ENCODE results near the gene SCN1A. TPM values are rescaled to one million over a fixed set of nuclear protein-coding genes. Genes with fewer than 3 reads are reported as not detected.

The SCN1A gene
- total and polyA plus RNA-seq, 4 donors: 2.1 to 32.6 (median 14.5) TPM

DNA sequence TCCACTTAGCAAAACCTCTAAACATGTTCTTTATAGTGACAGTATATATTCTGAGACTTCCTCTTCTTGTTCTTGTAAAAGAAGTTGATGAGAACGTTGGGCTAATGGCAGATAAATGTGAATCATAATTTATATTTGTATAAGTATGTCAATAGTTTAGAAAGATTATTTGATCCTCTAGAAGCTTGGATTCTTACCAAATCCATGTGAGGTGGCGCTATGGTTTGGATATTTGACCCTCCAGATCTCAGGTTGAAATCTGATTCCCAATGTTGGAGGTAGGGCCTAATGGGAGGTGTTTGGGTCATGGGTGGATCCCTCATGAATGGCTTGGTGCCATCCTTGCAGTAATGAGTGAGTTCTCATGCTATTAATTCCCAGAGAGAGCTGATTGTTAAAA is 29.8 kb upstream of the SCN1A start:
- DNase-seq: no peak
- TF ChIP-seq CTCF (IDR thresholded peaks at IDR 0.05; ENCODE audit: control extremely low read depth, extremely low read depth): no peak
- H3K36me3 ChIP-seq (ENCODE audit: control insufficient read depth in 4 of 4, insufficient read depth in 4 of 4, low read length in 4 of 4): no peaks in the 10 kb centered on the region
- H3K27me3 ChIP-seq (ENCODE audit: control insufficient read depth in 3 of 3, insufficient read depth in 3 of 3, low read length in 2 of 3): no peaks in the 10 kb centered on the region
- no peak overlapping the region for H3K27ac ChIP-seq (ENCODE audit: low read depth in 1 of 2, low read length in 1 of 2)
- ATAC-seq (ENCODE audit: insufficient read depth, low FRiP score): no peak
- no peaks in the 10 kb centered on the region for H3K9me3 ChIP-seq (ENCODE audit: control insufficient read depth in 4 of 4, insufficient read depth in 3 of 4, low read length in 3 of 4)
- no peak overlapping the region for H3K4me3 ChIP-seq
- no peak overlapping the region for H3K9ac ChIP-seq (ENCODE audit: insufficient read depth in 1 of 2, low read length in 2 of 2)
- WGBS, 2 donors: 53 to 57% methylated on average over 2 of the region's 2 CpGs
- peaks cover 0 to 13% (median 0%) of the 10 kb centered on the region in 5 donors for H3K4me1 ChIP-seq (ENCODE audit: control insufficient read depth in 5 of 5, insufficient read depth in 5 of 5, low read length in 5 of 5)

- Histone ChIP-seq H3K4me3 (no peak overlapping the region), H3K27me3 (ENCODE audit: control insufficient read depth in 3 of 3, insufficient read depth in 3 of 3, low read length in 2 of 3) (no peaks in the 10 kb centered on the region), H3K9me3 (ENCODE audit: control insufficient read depth in 4 of 4, insufficient read depth in 3 of 4, low read length in 3 of 4) (no peaks in the 10 kb centered on the region), H3K27ac (ENCODE audit: low read depth in 1 of 2, low read length in 1 of 2) (no peak overlapping the region), H3K36me3 (ENCODE audit: control insufficient read depth in 4 of 4, insufficient read depth in 4 of 4, low read length in 4 of 4) (no peaks in the 10 kb centered on the region), H3K4me1 (ENCODE audit: control insufficient read depth in 5 of 5, insufficient read depth in 5 of 5, low read length in 5 of 5) (peaks cover 0 to 13% (median 0%) of the 10 kb centered on the region in 5 donors), H3K9ac (ENCODE audit: insufficient read depth in 1 of 2, low read length in 2 of 2) (no peak overlapping the region)
- no peak for TF ChIP-seq CTCF (IDR thresholded peaks at IDR 0.05; ENCODE audit: control extremely low read depth, extremely low read depth)
- DNase-seq (no peak), ATAC-seq (ENCODE audit: insufficient read depth, low FRiP score) (no peak)
- 88 to 94% methylated on average over 3 of the region's 3 CpGs for WGBS, 2 donors
These were observed 29.2 kb upstream of the SCN1A start for GRCh38 chr2:166156985-166157490.

DNA sequence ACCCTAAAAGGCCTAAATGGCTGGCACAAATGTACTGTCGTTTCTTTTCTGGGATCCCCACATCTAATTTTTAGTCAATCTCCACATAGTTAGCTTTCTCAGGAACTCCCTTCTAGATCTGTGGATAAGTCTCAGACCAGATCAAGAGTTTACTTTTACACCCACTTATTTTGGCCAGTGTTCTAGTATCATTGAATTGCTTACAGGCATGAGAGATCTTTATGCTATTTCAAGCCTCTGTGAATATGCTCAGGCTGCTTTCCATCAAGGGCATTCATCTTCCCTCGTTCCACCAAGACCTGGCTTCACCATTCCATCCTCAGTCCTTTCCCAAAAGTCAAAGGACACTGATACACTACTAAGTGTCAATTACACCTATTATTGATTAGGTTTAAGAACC is 27.8 kb upstream of the SCN1A start:
- Histone ChIP-seq H3K4me1 (ENCODE audit: control insufficient read depth in 5 of 5, insufficient read depth in 5 of 5, low read length in 5 of 5) (peaks cover 0 to 13% (median 0%) of the 10 kb centered on the region in 5 donors), H3K4me3 (no peak overlapping the region), H3K9me3 (ENCODE audit: control insufficient read depth in 4 of 4, insufficient read depth in 3 of 4, low read length in 3 of 4) (no peaks in the 10 kb centered on the region), H3K36me3 (ENCODE audit: control insufficient read depth in 4 of 4, insufficient read depth in 4 of 4, low read length in 4 of 4) (no peaks in the 10 kb centered on the region), H3K27ac (ENCODE audit: low read depth in 1 of 2, low read length in 1 of 2) (no peak overlapping the region), H3K9ac (ENCODE audit: insufficient read depth in 1 of 2, low read length in 2 of 2) (no peak overlapping the region), H3K27me3 (ENCODE audit: control insufficient read depth in 3 of 3, insufficient read depth in 3 of 3, low read length in 2 of 3) (no peaks in the 10 kb centered on the region)
- no peak for TF ChIP-seq CTCF (IDR thresholded peaks at IDR 0.05; ENCODE audit: control extremely low read depth, extremely low read depth)
- 77 to 86% methylated on average over 2 of the region's 2 CpGs for WGBS, 2 donors
- DNase-seq (no peak), ATAC-seq (ENCODE audit: insufficient read depth, low FRiP score) (no peak)
